ENCODE data around the gene FAM193B.
A peak's percentile ranks its signal among the peaks of the same experiment; 100 is the strongest.

FAM193B gene

DNA sequence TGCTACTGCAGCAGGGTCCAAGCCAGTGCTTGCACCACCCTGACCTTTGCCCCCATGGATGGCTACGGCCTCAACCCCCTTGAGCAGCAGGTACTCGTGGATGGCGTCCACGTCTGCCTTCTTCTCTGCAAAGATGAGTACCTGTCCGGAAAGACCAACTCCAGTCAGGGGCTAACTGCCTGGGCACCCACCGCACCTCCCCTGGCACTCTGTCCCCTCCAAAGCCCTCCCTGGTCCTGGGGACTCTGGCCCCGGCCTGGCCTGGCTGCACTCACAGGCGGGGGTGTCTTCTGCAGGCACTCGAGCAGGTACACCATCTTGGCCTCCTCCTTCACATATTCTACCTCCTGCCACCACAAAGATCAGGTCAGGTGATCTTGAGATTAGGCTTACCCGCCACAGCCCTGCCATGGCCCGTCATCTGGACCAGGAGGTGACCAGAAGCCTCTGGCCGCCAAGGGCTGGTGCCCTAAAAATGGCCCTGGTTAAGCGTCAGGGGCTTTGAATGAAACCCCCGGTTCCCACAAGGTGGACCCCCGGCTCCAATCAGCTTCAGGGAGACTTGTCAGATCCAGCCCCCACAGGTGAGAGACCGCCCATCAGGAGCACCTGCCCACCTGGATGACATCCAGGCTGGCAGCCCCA, 41.5 kb downstream of the FAM193B start:
- no peak for TF ChIP-seq EZH2phosphoT487 (IDR thresholded peaks at IDR 0.05; ENCODE audit: borderline replicate concordance, low read length)
- TF ChIP-seq, protein P1, sequence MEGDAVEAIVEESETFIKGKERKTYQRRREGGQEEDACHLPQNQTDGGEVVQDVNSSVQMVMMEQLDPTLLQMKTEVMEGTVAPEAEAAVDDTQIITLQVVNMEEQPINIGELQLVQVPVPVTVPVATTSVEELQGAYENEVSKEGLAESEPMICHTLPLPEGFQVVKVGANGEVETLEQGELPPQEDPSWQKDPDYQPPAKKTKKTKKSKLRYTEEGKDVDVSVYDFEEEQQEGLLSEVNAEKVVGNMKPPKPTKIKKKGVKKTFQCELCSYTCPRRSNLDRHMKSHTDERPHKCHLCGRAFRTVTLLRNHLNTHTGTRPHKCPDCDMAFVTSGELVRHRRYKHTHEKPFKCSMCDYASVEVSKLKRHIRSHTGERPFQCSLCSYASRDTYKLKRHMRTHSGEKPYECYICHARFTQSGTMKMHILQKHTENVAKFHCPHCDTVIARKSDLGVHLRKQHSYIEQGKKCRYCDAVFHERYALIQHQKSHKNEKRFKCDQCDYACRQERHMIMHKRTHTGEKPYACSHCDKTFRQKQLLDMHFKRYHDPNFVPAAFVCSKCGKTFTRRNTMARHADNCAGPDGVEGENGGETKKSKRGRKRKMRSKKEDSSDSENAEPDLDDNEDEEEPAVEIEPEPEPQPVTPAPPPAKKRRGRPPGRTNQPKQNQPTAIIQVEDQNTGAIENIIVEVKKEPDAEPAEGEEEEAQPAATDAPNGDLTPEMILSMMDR (IDR thresholded peaks at IDR 0.05; ENCODE audit: low read depth, low read length, poor library complexity, severe bottlenecking), result no peak
- Histone ChIP-seq H3F3A (ENCODE audit: control insufficient read depth, insufficient read depth) (peaks cover 16% of the 10 kb centered on the region), H3K36me3 (ENCODE audit: control insufficient read depth, low read length) (peaks cover 87% of the 10 kb centered on the region), H3K4me3 (ENCODE audit: low read length) (no peak overlapping the region), H3K4me2 (ENCODE audit: low read length) (no peak overlapping the region), H4K20me1 (ENCODE audit: control insufficient read depth, insufficient read depth, low read depth, low read length) (peaks cover 3% of the 10 kb centered on the region; the same call in 1 of the 2 replicates), H3K79me2 (ENCODE audit: control insufficient read depth, low read length) (peaks cover 62% of the 10 kb centered on the region), H3K9me3 (ENCODE audit: control insufficient read depth, insufficient read depth, low read length) (no peaks in the 10 kb centered on the region), H3K4me1 (ENCODE audit: control insufficient read depth, low read length) (peaks cover 59% of the 10 kb centered on the region), H3K27me3 (ENCODE audit: control insufficient read depth, low read length) (no peaks in the 10 kb centered on the region), H3K9me2 (replicated peaks; ENCODE audit: control insufficient read depth, low read length) (no peaks in the 10 kb centered on the region), H3K27ac (ENCODE audit: low read depth, low read length) (no peak overlapping the region)

DNA sequence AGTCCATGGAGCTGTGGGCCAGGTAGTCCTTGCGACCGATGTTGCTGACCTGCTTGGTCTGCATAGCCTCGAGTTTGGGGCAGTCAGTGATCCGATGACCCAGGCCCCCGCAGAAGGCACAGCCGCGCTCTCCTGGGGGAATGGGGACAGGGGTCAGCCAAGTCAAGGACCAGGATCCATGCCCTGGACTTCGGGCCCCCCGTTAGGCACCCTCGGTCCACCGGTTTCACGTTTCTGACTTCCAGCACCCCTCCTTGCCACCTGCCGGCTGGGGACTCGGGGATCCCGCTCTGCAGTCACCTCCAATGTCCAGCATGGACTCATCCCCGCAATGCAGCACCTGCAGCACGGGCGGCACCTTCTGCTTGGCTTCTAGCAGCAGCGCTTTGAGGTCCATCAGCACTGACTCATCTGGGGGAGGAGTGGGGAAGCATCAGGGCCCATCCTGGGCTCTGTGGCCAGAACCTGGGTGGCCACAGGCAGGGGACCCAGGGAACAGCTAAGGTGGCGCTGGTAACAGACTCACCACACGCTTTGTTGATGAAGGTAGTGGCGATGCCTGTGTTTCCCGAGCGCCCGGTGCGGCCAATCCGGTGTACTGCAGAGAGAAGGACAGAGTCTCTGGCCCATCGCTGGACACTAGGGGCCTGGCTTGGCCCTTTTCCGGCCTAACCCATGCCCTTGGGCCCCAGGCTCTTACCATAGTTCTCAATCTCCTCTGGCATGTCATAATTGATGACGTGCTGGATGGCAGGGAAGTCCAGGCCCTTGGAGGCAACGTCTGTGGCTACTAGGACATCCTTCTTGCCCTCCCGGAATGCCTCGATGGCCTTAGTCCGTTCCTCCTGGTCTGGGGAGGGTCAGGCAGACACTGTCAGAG, 42.3 kb downstream of the FAM193B start:
- Histone ChIP-seq H3K9me3 (ENCODE audit: control insufficient read depth, insufficient read depth, low read length) (no peaks in the 10 kb centered on the region), H3K79me2 (ENCODE audit: control insufficient read depth, low read length) (peaks cover 65% of the 10 kb centered on the region), H3K27ac (ENCODE audit: low read depth, low read length) (peak overlapping the region; percentile 99), H3K27me3 (ENCODE audit: control insufficient read depth, low read length) (no peaks in the 10 kb centered on the region), H3K4me1 (ENCODE audit: control insufficient read depth, low read length) (peaks cover 67% of the 10 kb centered on the region), H3K4me2 (ENCODE audit: low read length) (peak overlapping the region; percentile 100), H3K36me3 (ENCODE audit: control insufficient read depth, low read length) (peaks cover 96% of the 10 kb centered on the region), H3K4me3 (ENCODE audit: low read length) (no peak overlapping the region), H3F3A (ENCODE audit: control insufficient read depth, insufficient read depth) (peaks cover 16% of the 10 kb centered on the region), H4K20me1 (ENCODE audit: control insufficient read depth, insufficient read depth, low read depth, low read length) (peaks cover 3% of the 10 kb centered on the region; the same call in 1 of the 2 replicates), H3K9me2 (replicated peaks; ENCODE audit: control insufficient read depth, low read length) (no peaks in the 10 kb centered on the region)
- TF ChIP-seq, protein P1 (IDR thresholded peaks at IDR 0.05; ENCODE audit: low read depth, low read length, poor library complexity, severe bottlenecking), result no peak
- TF ChIP-seq EZH2phosphoT487 (IDR thresholded peaks at IDR 0.05; ENCODE audit: borderline replicate concordance, low read length), result no peak

DNA sequence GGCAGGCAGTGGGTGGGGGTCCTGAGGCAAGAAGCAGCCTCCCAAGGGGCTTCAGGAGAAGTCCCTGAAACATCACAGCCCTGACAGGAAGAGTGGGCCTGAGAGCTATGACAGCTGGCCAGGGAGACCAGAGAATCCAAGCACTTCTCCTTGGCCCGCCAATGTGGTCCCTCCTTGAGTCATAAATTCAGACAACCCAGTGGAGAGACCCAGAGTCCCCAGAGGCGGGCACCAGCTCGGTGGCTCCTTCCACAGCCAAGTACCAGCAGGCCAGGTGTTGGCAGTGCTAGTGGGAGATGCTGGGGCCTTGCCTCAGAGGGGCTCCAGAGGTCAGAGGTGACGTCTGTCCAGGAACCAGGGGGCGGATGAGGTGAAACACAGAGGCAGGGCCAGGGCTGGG, 43.2 kb downstream of the FAM193B start:
- H3K4me1 ChIP-seq (ENCODE audit: control insufficient read depth, low read length), result peaks cover 69% of the 10 kb centered on the region
- no peaks in the 10 kb centered on the region for H3K9me2 ChIP-seq (replicated peaks; ENCODE audit: control insufficient read depth, low read length)
- H3K9me3 ChIP-seq (ENCODE audit: control insufficient read depth, insufficient read depth, low read length), result no peaks in the 10 kb centered on the region
- H3K27me3 ChIP-seq (ENCODE audit: control insufficient read depth, low read length), result no peaks in the 10 kb centered on the region
- H4K20me1 ChIP-seq (ENCODE audit: control insufficient read depth, insufficient read depth, low read depth, low read length), result 0 out of 2 replicates have a peak, but pooled peaks cover 3% of the 10 kb centered on the region
- peaks cover 97% of the 10 kb centered on the region for H3K36me3 ChIP-seq (ENCODE audit: control insufficient read depth, low read length)
- peak overlapping the region; percentile 99 for H3K27ac ChIP-seq (ENCODE audit: low read depth, low read length)
- TF ChIP-seq, protein P1 (IDR thresholded peaks at IDR 0.05; ENCODE audit: low read depth, low read length, poor library complexity, severe bottlenecking), result no peak
- no peak for TF ChIP-seq EZH2phosphoT487 (IDR thresholded peaks at IDR 0.05; ENCODE audit: borderline replicate concordance, low read length)
- H3K4me3 ChIP-seq (ENCODE audit: low read length), result peak overlapping the region; percentile 81
- peaks cover 65% of the 10 kb centered on the region for H3K79me2 ChIP-seq (ENCODE audit: control insufficient read depth, low read length)
- H3F3A ChIP-seq (ENCODE audit: control insufficient read depth, insufficient read depth), result peaks cover 16% of the 10 kb centered on the region
- H3K4me2 ChIP-seq (ENCODE audit: low read length), result peak overlapping the region; percentile 100
